ENCODE measurements around the gene ANKRD24. TPM values are rescaled to one million over a fixed set of nuclear protein-coding genes. Genes with fewer than 3 reads are reported as not detected.

Gene ANKRD24
- total RNA-seq: under 1 TPM in 1 of 2 donors, not detected in 1; 0.34 TPM

DNA sequence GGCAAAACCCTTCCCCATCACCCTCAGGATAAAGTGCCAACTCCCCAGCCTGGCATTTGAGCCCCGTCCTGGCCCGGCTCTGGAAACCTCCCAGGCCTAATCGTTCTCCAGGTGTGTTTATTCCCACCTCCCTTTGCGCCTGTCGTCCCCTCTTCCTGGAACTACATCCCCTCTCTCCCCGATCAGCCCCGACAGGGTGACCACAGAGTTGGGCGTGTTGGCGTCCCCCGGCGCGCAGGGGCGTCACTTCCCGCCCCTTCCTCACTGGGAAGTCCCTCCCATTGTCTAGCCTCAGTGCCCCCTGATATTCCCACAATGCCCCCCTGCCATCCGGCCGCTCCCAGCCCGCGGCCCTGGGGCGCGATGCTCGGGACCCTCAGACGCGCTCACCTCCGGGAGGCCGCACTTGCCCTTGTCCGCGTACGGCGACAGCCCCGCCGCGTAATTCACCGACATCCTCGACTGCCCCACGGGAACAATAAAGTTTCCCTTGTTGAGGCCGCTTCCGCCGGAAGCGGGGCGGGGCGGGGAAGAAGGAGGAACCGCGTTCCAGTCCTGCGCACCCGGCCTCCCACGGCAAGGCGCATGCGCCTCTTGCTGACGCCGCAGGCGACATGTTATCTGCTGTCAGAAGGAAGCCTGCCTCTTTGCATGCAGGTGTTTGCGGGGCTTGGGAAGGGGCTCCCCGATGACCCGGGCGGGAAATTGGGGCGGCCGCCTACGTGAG is at the start of gene ANKRD24, which contains the start of gene SIRT6:
Gene ANKRD24 (plus strand): TSS at position 606 of the 727 bp plus-strand sequence. CDS start 3,737 bp downstream, outside the sequence.
Gene SIRT6 (minus strand): TSS at position 480 of the 727 bp plus-strand sequence. CDS start 24 bp downstream, at position 456.

DNA sequence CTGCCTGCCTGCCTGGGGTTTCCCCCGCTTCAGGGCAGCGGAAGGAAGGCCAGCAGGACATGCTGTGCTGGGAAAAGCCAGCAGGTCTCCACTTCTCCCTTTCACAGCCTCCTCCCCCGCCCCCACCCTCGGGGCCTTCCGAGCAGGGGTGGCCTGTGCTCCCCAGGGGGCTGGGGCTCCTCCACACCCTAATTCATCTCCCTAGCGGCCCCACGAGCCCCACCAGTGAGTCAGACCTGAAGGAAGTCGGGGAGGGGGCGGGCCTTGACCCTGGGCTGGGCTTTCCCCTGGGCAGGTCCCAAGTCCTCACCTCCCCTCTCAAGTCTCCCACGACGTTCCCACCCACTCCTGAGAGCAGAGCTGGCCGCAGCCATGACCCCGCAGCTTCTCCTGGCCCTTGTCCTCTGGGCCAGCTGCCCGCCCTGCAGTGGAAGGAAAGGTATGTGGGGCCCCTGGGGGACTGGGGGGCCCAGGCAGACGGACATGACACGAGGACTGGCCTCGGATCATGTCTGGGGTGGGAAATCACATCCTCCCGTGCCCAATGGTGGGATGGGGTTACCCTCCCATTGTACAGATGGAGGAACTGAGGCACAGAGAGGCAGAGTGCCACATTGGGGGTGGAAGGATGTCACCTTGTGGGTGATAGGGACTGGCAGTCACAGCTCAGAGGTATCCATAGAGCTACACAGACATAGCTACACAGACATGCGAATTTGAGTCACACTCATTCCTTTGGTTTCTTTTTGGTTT is 46.9 kb downstream of the ANKRD24 start, which contains the start of gene EBI3:
Gene EBI3 (plus strand): TSS at position 345 of the 753 bp plus-strand sequence. CDS start 28 bp downstream, at position 373.

DNA sequence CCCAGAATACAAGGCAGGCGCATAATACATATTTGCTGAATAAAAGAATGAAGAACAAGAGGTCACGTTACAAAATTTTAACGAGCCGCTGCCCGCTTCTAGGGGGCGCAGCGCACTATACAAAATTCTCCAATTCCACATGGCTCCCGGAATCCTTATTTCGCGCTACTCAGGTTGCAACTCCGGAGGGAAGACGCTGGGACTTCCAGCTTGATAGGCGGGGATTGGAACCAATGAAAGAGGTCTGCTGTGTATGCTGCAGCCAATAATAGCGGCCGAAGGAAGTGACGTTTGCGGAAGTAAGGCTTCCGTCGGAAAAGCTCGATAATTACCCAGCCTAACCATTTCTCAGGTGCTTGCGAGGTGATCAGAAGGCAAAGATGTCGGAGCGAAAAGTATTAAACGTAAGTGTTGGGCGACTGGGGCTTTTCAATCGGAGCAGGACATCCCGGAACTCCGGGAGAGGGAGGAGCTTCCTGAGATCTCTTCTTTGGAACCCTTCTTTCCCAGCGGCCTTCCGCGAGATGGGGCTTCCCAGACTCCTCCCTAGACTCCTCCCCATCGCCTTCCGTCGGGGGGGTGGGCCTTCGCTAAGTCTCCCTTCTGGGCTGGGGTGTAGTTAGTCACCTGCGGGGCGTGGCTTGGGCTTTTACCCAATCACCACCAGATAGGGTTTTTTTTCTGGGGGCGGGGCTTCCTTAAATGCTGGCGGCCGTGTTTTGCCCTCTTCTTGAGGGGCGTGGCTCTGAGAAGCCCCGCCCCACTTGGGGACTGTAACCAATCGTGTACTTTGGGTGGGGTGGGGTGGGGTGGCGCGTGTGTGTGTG is 64.5 kb downstream of the ANKRD24 start, which contains the start of gene YJU2:
Gene YJU2 (plus strand): TSS at position 314 of the 827 bp plus-strand sequence. CDS start 67 bp downstream, at position 381.

Other genes starting within 250 kb of the ANKRD24 start
- not detected for gene NMRK2, start 249.6 kb upstream of the ANKRD24 start, total RNA-seq
- 100 to 1,000 TPM in 1 of 2 donors, 10 to 100 TPM in 1; 92.2 to 103 TPM for gene DAPK3, start 211.6 kb upstream of the ANKRD24 start, total RNA-seq
- gene EEF2, start 197.2 kb upstream of the ANKRD24 start, total RNA-seq: 1,000 to 10,000 TPM in 1 of 2 donors, 100 to 1,000 TPM in 1; 847 to 1,562 TPM
- gene PIAS4, start 175.0 kb upstream of the ANKRD24 start, total RNA-seq: 10 to 100 TPM; 18.6 to 31.0 TPM
- gene ZBTB7A, start 115.8 kb upstream of the ANKRD24 start, total RNA-seq: 10 to 100 TPM; 24.6 to 31.0 TPM
- gene MAP2K2, start 58.6 kb upstream of the ANKRD24 start, total RNA-seq: 100 to 1,000 TPM; 158 to 199 TPM
- not detected for gene CREB3L3, start 29.1 kb upstream of the ANKRD24 start, total RNA-seq
- gene SIRT6, start 126 bp upstream of the ANKRD24 start, total RNA-seq: 10 to 100 TPM; 10.7 to 16.3 TPM
- not detected for gene EBI3, start 46.8 kb downstream of the ANKRD24 start, total RNA-seq
- gene YJU2, start 64.4 kb downstream of the ANKRD24 start, total RNA-seq: 10 to 100 TPM; 18.9 to 28.3 TPM
- not detected for gene SHD, start 96.6 kb downstream of the ANKRD24 start, total RNA-seq
- gene TMIGD2, start 119.7 kb downstream of the ANKRD24 start, total RNA-seq: not detected
- 1 to 10 TPM in 1 of 2 donors, under 1 TPM in 1; 0.69 to 1.7 TPM for gene FSD1, start 121.9 kb downstream of the ANKRD24 start, total RNA-seq
- 10 to 100 TPM; 15.7 to 16.2 TPM for gene STAP2, start 156.1 kb downstream of the ANKRD24 start, total RNA-seq
- gene MPND, start 160.9 kb downstream of the ANKRD24 start, total RNA-seq: 1 to 10 TPM; 3.4 to 8.3 TPM
- gene SH3GL1, start 217.9 kb downstream of the ANKRD24 start, total RNA-seq: 10 to 100 TPM; 53.3 to 58.3 TPM
- 10 to 100 TPM; 15.1 to 30.6 TPM for gene CHAF1A, start 220.0 kb downstream of the ANKRD24 start, total RNA-seq

Measured in melanocyte of skin (primary cell).